CD14-positive monocyte (primary cell): ENCODE measurements around the gene MTA1. TPM values are rescaled to one million over a fixed set of nuclear protein-coding genes. Genes with fewer than 3 reads are reported as not detected.

ENCODE experiments used
- DNase-seq, 3 donors: peaks; one replicate each; pipeline ENCODE4 v3.0.0-alpha.2; 2011 to 2022
- H2AFZ ChIP-seq: 2 replicates; pipeline ENCODE4 v1.6.0; 2012; ENCODE audit warnings: mild to moderate bottlenecking, low read depth, low read length, inconsistent platforms; ENCODE audit not compliant: insufficient read depth, poor library complexity, severe bottlenecking
- H3K27ac ChIP-seq, 2 donors: 1 replicate in 1 of 2; 2 replicates in 1 of 2; pipeline ENCODE4 v1.5.1; 2012 to 2013; ENCODE audit warnings: low read length in 2 of 2, control low read depth in 1 of 2, inconsistent platforms in 1 of 2, low read depth in 1 of 2, mild to moderate bottlenecking in 1 of 2
- H3K27me3 ChIP-seq, 2 donors: one replicate each; pipeline versions ENCODE4 v1.6.0 to v1.6.1; 2011 to 2013; ENCODE audit warnings: low read length in 2 of 2; ENCODE audit not compliant: control insufficient read depth in 2 of 2, insufficient read depth in 2 of 2
- H3K36me3 ChIP-seq, 2 donors: replicated peaks in 1 of 2; 1 replicate in 1 of 2; 2 replicates in 1 of 2; pipeline versions ENCODE4 v1.5.1 to v1.6.1; 2012 to 2013; ENCODE audit warnings: low read length in 2 of 2, control low read depth in 1 of 2, inconsistent platforms in 1 of 2, mild to moderate bottlenecking in 1 of 2; ENCODE audit not compliant: insufficient read depth in 2 of 2, control insufficient read depth in 1 of 2
- H3K4me1 ChIP-seq, 2 donors: 1 replicate in 1 of 2; 2 replicates in 1 of 2; pipeline versions ENCODE4 v1.5.1 to v1.6.1; 2012 to 2013; ENCODE audit warnings: low read length in 2 of 2, control low read depth in 1 of 2, inconsistent platforms in 1 of 2, mild to moderate bottlenecking in 1 of 2, moderate library complexity in 1 of 2; ENCODE audit not compliant: insufficient read depth in 2 of 2, control insufficient read depth in 1 of 2
- H3K4me2 ChIP-seq: replicated peaks from 2 replicates; pipeline ENCODE3; 2012; ENCODE audit warnings: low read length, moderate library complexity, mild to moderate bottlenecking; ENCODE audit not compliant: poor library complexity, severe bottlenecking; ENCODE audit errors: extremely low read depth
- H3K4me3 ChIP-seq, 3 experiments: fragments of 200-600 bp in 1 of 3; sonication (generic) in 1 of 3; replicated peaks in 1 of 3; 1 replicate in 2 of 3; 2 replicates in 1 of 3; pipeline ENCODE4 v1.5.1; 2011 to 2013; ENCODE audit warnings: low read length in 3 of 3, mild to moderate bottlenecking in 3 of 3, control low read depth in 2 of 3, low read depth in 2 of 3, inconsistent platforms in 1 of 3, moderate library complexity in 1 of 3
- H3K79me2 ChIP-seq: 2 replicates; pipeline ENCODE4 v1.6.0; 2012; ENCODE audit warnings: mild to moderate bottlenecking, control low read depth, inconsistent platforms, low read length, moderate library complexity; ENCODE audit not compliant: insufficient read depth
- H3K9ac ChIP-seq: 2 replicates; pipeline ENCODE4 v1.6.0; 2017; ENCODE audit warnings: low read length, mild to moderate bottlenecking; ENCODE audit not compliant: insufficient read depth, poor library complexity, severe bottlenecking
- H3K9me3 ChIP-seq, 2 donors: replicated peaks in 1 of 2; 1 replicate in 1 of 2; 2 replicates in 1 of 2; pipeline versions ENCODE4 v1.5.1 to v1.6.1; 2012 to 2013; ENCODE audit warnings: low read length in 2 of 2, control low read depth in 1 of 2; ENCODE audit not compliant: control insufficient read depth in 1 of 2, insufficient read depth in 1 of 2
- H4K20me1 ChIP-seq: 2 replicates; pipeline ENCODE4 v1.6.0; 2012; ENCODE audit warnings: mild to moderate bottlenecking, low read length, control low read depth, moderate library complexity; ENCODE audit not compliant: insufficient read depth
- H3K27ac Mint-ChIP-seq, 7 donors: one replicate each; pipeline ENCODE4 v1.8.0; 2020; ENCODE audit warnings: mild to moderate bottlenecking in 7 of 7, mixed read lengths in 7 of 7, moderate library complexity in 6 of 7, inconsistent platforms in 2 of 7
- H3K27me3 Mint-ChIP-seq, 3 donors: one replicate each; pipeline ENCODE4 v1.8.0; 2021 to 2022; ENCODE audit warnings: low read depth in 3 of 3, mild to moderate bottlenecking in 3 of 3, mixed read lengths in 3 of 3, moderate library complexity in 3 of 3, inconsistent platforms in 1 of 3
- H3K36me3 Mint-ChIP-seq, 2 donors: one replicate each; pipeline ENCODE4 v1.8.0; 2020; ENCODE audit warnings: mixed read lengths in 2 of 2, inconsistent platforms in 1 of 2, mild to moderate bottlenecking in 1 of 2
- H3K4me1 Mint-ChIP-seq: one replicate; pipeline ENCODE4 v1.8.0; 2020; ENCODE audit warnings: mild to moderate bottlenecking, mixed read lengths
- H3K4me3 Mint-ChIP-seq, 2 donors: one replicate each; pipeline ENCODE4 v1.8.0; 2020; ENCODE audit warnings: mild to moderate bottlenecking in 2 of 2, mixed read lengths in 2 of 2, moderate library complexity in 1 of 2
- H3K9me3 Mint-ChIP-seq, 7 donors: one replicate each; pipeline ENCODE4 v1.8.0; 2020 to 2022; ENCODE audit warnings: mixed read lengths in 7 of 7, mild to moderate bottlenecking in 6 of 7, moderate library complexity in 6 of 7, inconsistent platforms in 2 of 7
- CTCF ChIP-seq: fragments of 200-600 bp; IDR thresholded peaks from one replicate; pipeline ENCODE4 v1.8.0; 2022; ENCODE audit warnings: antibody characterized with exemption, mild to moderate bottlenecking
- WGBS: methylation state at CpG from one replicate; pipeline ENCODE4 v1.1.5; 2013; ENCODE audit warnings: missing lambda C conversion rate; ENCODE audit not compliant: insufficient coverage; 5-methylcytosine and 5-hydroxymethylcytosine counted together
- intact Hi-C, 2 donors: fragments of 100-400 bp; cut with micrococcal nuclease; formaldehyde crosslinking; loops; one replicate each; pipeline versions ENCODE4 v1.15.0 to v1.15.1; 2023
- polyA plus RNA-seq, 3 donors: library from polyadenylated mRNA; depleted of rRNA in 1 of 3; unstranded in 2 of 3; stranded (reverse) in 1 of 3; fragments of 300-500 nt in 2 of 3; fragments of >200 nt in 1 of 3; fragmentation: Illumina TruSeq in 2 of 3; gene quantifications; 1 replicate in 2 of 3; 2 replicates in 1 of 3; pipeline ENCODE4 v1.2.3, GENCODE V29; 2012 to 2021

The MTA1 gene
- polyA plus RNA-seq, 3 donors: 0.91 to 102 (median 2.0) TPM

- Histone ChIP-seq H3K36me3 (peaks cover 5 to 14% of the 10 kb centered on the region in 2 donors), H2AFZ (no peak overlapping the region), H3K27me3 (no peaks in the 10 kb centered on the region), H3K27ac (no peak overlapping the region), H3K9me3 (no peaks in the 10 kb centered on the region), H3K79me2 (peaks cover 5% of the 10 kb centered on the region), H3K4me1 (peaks cover 8 to 12% of the 10 kb centered on the region in 2 donors), H3K4me3 (no peak overlapping the region), H3K9ac (no peak overlapping the region), H4K20me1 (peaks cover 17% of the 10 kb centered on the region), H3K4me2 (no peak overlapping the region)
- Mint-ChIP-seq H3K36me3 (peaks cover 7 to 29% of the 10 kb centered on the region in 2 donors), H3K4me1 (peaks cover 3% of the 10 kb centered on the region), H3K27me3 (peaks cover 1 to 6% (median 2%) of the 10 kb centered on the region in 3 donors), H3K4me3 (no peak overlapping the region), H3K9me3 (peaks cover 0 to 3% (median 0%) of the 10 kb centered on the region in 7 donors), H3K27ac (no peak overlapping the region)
- no peak for TF ChIP-seq CTCF
- intact Hi-C loops: no loop called here
- WGBS: 97% methylated on average over 18 of the region's 18 CpGs
- peak in 1 of 3 donors; percentile 3 for DNase-seq
Measured at GRCh38 chr14:105495101-105495989, 75.7 kb downstream of the MTA1 start.

- Mint-ChIP-seq H3K4me3 (no peak overlapping the region), H3K27ac (no peak overlapping the region), H3K27me3 (peaks cover 1 to 5% (median 2%) of the 10 kb centered on the region in 3 donors), H3K9me3 (peaks cover 0 to 3% (median 0%) of the 10 kb centered on the region in 7 donors), H3K4me1 (peaks cover 3% of the 10 kb centered on the region), H3K36me3 (peaks cover 7 to 29% of the 10 kb centered on the region in 2 donors)
- intact Hi-C loops: no loop called here
- no peak for DNase-seq
- no peak for TF ChIP-seq CTCF
- Histone ChIP-seq H3K4me1 (peaks cover 8 to 11% of the 10 kb centered on the region in 2 donors), H4K20me1 (peaks cover 17% of the 10 kb centered on the region), H3K36me3 (peaks cover 5 to 14% of the 10 kb centered on the region in 2 donors), H3K27ac (no peak overlapping the region), H3K9ac (no peak overlapping the region), H3K4me2 (no peak overlapping the region), H3K27me3 (no peaks in the 10 kb centered on the region), H3K79me2 (peaks cover 5% of the 10 kb centered on the region), H3K9me3 (no peaks in the 10 kb centered on the region), H3K4me3 (no peak overlapping the region), H2AFZ (no peak overlapping the region)
- 96% methylated on average over 9 of the region's 18 CpGs for WGBS
Measured at GRCh38 chr14:105495990-105496830, 76.6 kb downstream of the MTA1 start.
